Measurements from ENCODE around the gene IRGC.
A peak's percentile ranks its signal among the peaks of the same experiment; 100 is the strongest.

The IRGC gene

GRCh38 chr19:43723588-43723987 is 7.7 kb downstream of the IRGC start:
- DNase-seq: no peak

GRCh38 chr19:43724896-43725295 is 9.0 kb downstream of the IRGC start:
- DNase-seq: no peak

- no peak for DNase-seq
These were observed 9.6 kb downstream of the IRGC start for GRCh38 chr19:43725468-43725867.

GRCh38 chr19:43726736-43727592 is 11.1 kb downstream of the IRGC start:
- peak in 7 of 56 donors; percentile 7 to 38 (median 11) for DNase-seq

- DNase-seq: no peak
These were observed 11.6 kb downstream of the IRGC start for GRCh38 chr19:43727593-43727853.

GRCh38 chr19:43729919-43730318 is 14.0 kb downstream of the IRGC start:
- DNase-seq: no peak

- no peak for DNase-seq
These were observed 15.5 kb downstream of the IRGC start for GRCh38 chr19:43731346-43731745.

- DNase-seq: no peak
These were observed 16.0 kb downstream of the IRGC start for GRCh38 chr19:43731846-43732245.

- no peak for DNase-seq
These were observed 19.1 kb downstream of the IRGC start for GRCh38 chr19:43735013-43735412.

- DNase-seq: no peak
These were observed 20.1 kb downstream of the IRGC start for GRCh38 chr19:43735957-43736356.

- no peak for DNase-seq
These were observed 22.9 kb downstream of the IRGC start for GRCh38 chr19:43738780-43739211.

- peak in 1 of 56 donors; percentile 5 for DNase-seq
These were observed 23.8 kb downstream of the IRGC start for GRCh38 chr19:43739439-43740235.

GRCh38 chr19:43741075-43741825 is 25.4 kb downstream of the IRGC start:
- DNase-seq: peak in 4 of 56 donors; percentile 4 to 19 (median 6)

GRCh38 chr19:43743059-43743458 is 27.2 kb downstream of the IRGC start:
- DNase-seq: no peak

GRCh38 chr19:43747557-43748204 is 31.8 kb downstream of the IRGC start:
- DNase-seq: no peak

- DNase-seq: no peak
These were observed 32.3 kb downstream of the IRGC start for GRCh38 chr19:43748205-43748594.

- no peak for DNase-seq
These were observed 32.8 kb downstream of the IRGC start for GRCh38 chr19:43748685-43749084.

- no peak for DNase-seq
These were observed 33.3 kb downstream of the IRGC start for GRCh38 chr19:43749152-43749551.

- DNase-seq: no peak
These were observed 34.0 kb downstream of the IRGC start for GRCh38 chr19:43749898-43750297.

- DNase-seq: no peak
These were observed 35.8 kb downstream of the IRGC start for GRCh38 chr19:43751466-43752220.
